Measurements from ENCODE around the gene INSL3. TPM values are rescaled to one million over a fixed set of nuclear protein-coding genes. Genes with fewer than 3 reads are reported as not detected.
A peak's percentile ranks its signal among the peaks of the same experiment; 100 is the strongest.

INSL3 gene
- total RNA-seq, 1 donor from 2014 or later = 0.36 TPM

- no peak overlapping the region for H3K27ac Mint-ChIP-seq (ENCODE audit: unreplicated experiment)
Measured at GRCh38 chr19:17841371-17841809, 20.1 kb upstream of the INSL3 start.

GRCh38 chr19:17840019-17840418 lies 18.7 kb upstream of the INSL3 start:
- Mint-ChIP-seq H3K9me3 (ENCODE audit: unreplicated experiment) (no peaks in the 10 kb centered on the region), H3K27me3 (ENCODE audit: unreplicated experiment) (peaks cover 11% of the 10 kb centered on the region), H3K36me3 (ENCODE audit: low read depth, unreplicated experiment) (peaks cover 22% of the 10 kb centered on the region), H3K4me3 (ENCODE audit: unreplicated experiment) (no peak overlapping the region), H3K4me1 (ENCODE audit: unreplicated experiment) (peaks cover 6% of the 10 kb centered on the region), H3K27ac (ENCODE audit: unreplicated experiment) (no peak overlapping the region)
- DNase-seq (ENCODE audit: low spot score) = no peak
- TF ChIP-seq CTCF (IDR thresholded peaks at IDR 0.05; ENCODE audit: unreplicated experiment) = no peak

More at GRCh38 chr19:17841371-17841809, 20.1 kb upstream of the INSL3 start:
- peak overlapping the region; percentile 77 for H3K4me3 Mint-ChIP-seq (ENCODE audit: unreplicated experiment)
- H3K36me3 Mint-ChIP-seq (ENCODE audit: low read depth, unreplicated experiment) = peaks cover 17% of the 10 kb centered on the region
- peaks cover 10% of the 10 kb centered on the region for H3K27me3 Mint-ChIP-seq (ENCODE audit: unreplicated experiment)
- no peak for DNase-seq (ENCODE audit: low spot score)
- peaks cover 6% of the 10 kb centered on the region for H3K4me1 Mint-ChIP-seq (ENCODE audit: unreplicated experiment)
- no peaks in the 10 kb centered on the region for H3K9me3 Mint-ChIP-seq (ENCODE audit: unreplicated experiment)
- TF ChIP-seq CTCF (IDR thresholded peaks at IDR 0.05; ENCODE audit: unreplicated experiment) = no peak

GRCh38 chr19:17837972-17838371 lies 16.7 kb upstream of the INSL3 start:
- TF ChIP-seq CTCF (IDR thresholded peaks at IDR 0.05; ENCODE audit: unreplicated experiment) = no peak
- no peak for DNase-seq (ENCODE audit: low spot score)
- H3K36me3 Mint-ChIP-seq (ENCODE audit: low read depth, unreplicated experiment) = peaks cover 19% of the 10 kb centered on the region

GRCh38 chr19:17836530-17836929 lies 15.2 kb upstream of the INSL3 start:
- no peak for TF ChIP-seq CTCF (IDR thresholded peaks at IDR 0.05; ENCODE audit: unreplicated experiment)
- DNase-seq (ENCODE audit: low spot score) = no peak
- peaks cover 8% of the 10 kb centered on the region for H3K27me3 Mint-ChIP-seq (ENCODE audit: unreplicated experiment)
- peaks cover 21% of the 10 kb centered on the region for H3K36me3 Mint-ChIP-seq (ENCODE audit: low read depth, unreplicated experiment)
- H3K4me3 Mint-ChIP-seq (ENCODE audit: unreplicated experiment) = peak overlapping the region; percentile 53
- H3K4me1 Mint-ChIP-seq (ENCODE audit: unreplicated experiment) = peaks cover 6% of the 10 kb centered on the region
- H3K27ac Mint-ChIP-seq (ENCODE audit: unreplicated experiment) = no peak overlapping the region
- H3K9me3 Mint-ChIP-seq (ENCODE audit: unreplicated experiment) = no peaks in the 10 kb centered on the region

More at GRCh38 chr19:17837972-17838371, 16.7 kb upstream of the INSL3 start:
- no peaks in the 10 kb centered on the region for H3K9me3 Mint-ChIP-seq (ENCODE audit: unreplicated experiment)
- H3K27ac Mint-ChIP-seq (ENCODE audit: unreplicated experiment) = no peak overlapping the region
- H3K4me3 Mint-ChIP-seq (ENCODE audit: unreplicated experiment) = peak overlapping the region; percentile 31
- H3K27me3 Mint-ChIP-seq (ENCODE audit: unreplicated experiment) = peaks cover 8% of the 10 kb centered on the region
- peaks cover 6% of the 10 kb centered on the region for H3K4me1 Mint-ChIP-seq (ENCODE audit: unreplicated experiment)

GRCh38 chr19:17835182-17836006 lies 14.1 kb upstream of the INSL3 start:
- peaks cover 5% of the 10 kb centered on the region for H3K27me3 Mint-ChIP-seq (ENCODE audit: unreplicated experiment)
- H3K4me3 Mint-ChIP-seq (ENCODE audit: unreplicated experiment) = peak overlapping the region; percentile 4
- no peaks in the 10 kb centered on the region for H3K9me3 Mint-ChIP-seq (ENCODE audit: unreplicated experiment)
- H3K4me1 Mint-ChIP-seq (ENCODE audit: unreplicated experiment) = peaks cover 3% of the 10 kb centered on the region
- H3K36me3 Mint-ChIP-seq (ENCODE audit: low read depth, unreplicated experiment) = peaks cover 17% of the 10 kb centered on the region
- H3K27ac Mint-ChIP-seq (ENCODE audit: unreplicated experiment) = peak overlapping the region; percentile 5
- no peak for DNase-seq (ENCODE audit: low spot score)
- TF ChIP-seq CTCF (IDR thresholded peaks at IDR 0.05; ENCODE audit: unreplicated experiment) = no peak

Measured in endothelial cell (in vitro differentiated cells).